NT2/D1 (cell line): Measurements from ENCODE around the gene CACNA1G.

Source experiments
- DNase-seq: peaks from one replicate; pipeline ENCODE4 v3.0.0-alpha.2; 2011; ENCODE audit warnings: low read depth, low spot score
- H3K27me3 ChIP-seq: 2 replicates; pipeline ENCODE4 v1.6.0; 2011; ENCODE audit warnings: mild to moderate bottlenecking; ENCODE audit not compliant: insufficient read length, insufficient read depth
- H3K36me3 ChIP-seq: 2 replicates; pipeline ENCODE4 v1.6.1; 2011; ENCODE audit warnings: mild to moderate bottlenecking, low read length, mixed read lengths; ENCODE audit not compliant: insufficient read depth, insufficient read length
- H3K4me1 ChIP-seq: 2 replicates; pipeline ENCODE4 v1.5.1; 2011; ENCODE audit not compliant: insufficient read depth, insufficient read length
- H3K4me3 ChIP-seq: 2 replicates; pipeline ENCODE4 v1.5.1; 2011; ENCODE audit warnings: low read depth; ENCODE audit not compliant: insufficient read length
- H3K9ac ChIP-seq: 2 replicates; pipeline ENCODE4 v1.6.0; 2011; ENCODE audit warnings: low read depth; ENCODE audit not compliant: insufficient read length
- H3K9me3 ChIP-seq: 2 replicates; pipeline ENCODE4 v1.5.1; 2011; ENCODE audit warnings: mild to moderate bottlenecking, low read length; ENCODE audit not compliant: insufficient read depth
- SUZ12 ChIP-seq: IDR thresholded peaks from 2 replicates; pipeline ENCODE4 v1.6.1; 2011; ENCODE audit not compliant: insufficient read length, insufficient read depth; ENCODE audit errors: extremely low read depth
- YY1 ChIP-seq: IDR thresholded peaks from 2 replicates; pipeline ENCODE4 v1.6.1; 2011; ENCODE audit not compliant: insufficient read length, insufficient read depth
- ZNF274 ChIP-seq: IDR thresholded peaks from 2 replicates; pipeline ENCODE4 v1.6.1; 2011; ENCODE audit warnings: mild to moderate bottlenecking, low read depth, low read length

CACNA1G gene

GRCh38 chr17:50586421-50587247 lies 26.1 kb downstream of the CACNA1G start:
- Histone ChIP-seq H3K27me3 (no peaks in the 10 kb centered on the region), H3K9me3 (no peaks in the 10 kb centered on the region), H3K4me3 (no peak overlapping the region), H3K9ac (peak overlapping the region; percentile 37), H3K36me3 (no peaks in the 10 kb centered on the region), H3K4me1 (peaks cover 33% of the 10 kb centered on the region)
- DNase-seq: no peak
- TF ChIP-seq ZNF274: no peak
- no peak for TF ChIP-seq YY1
- TF ChIP-seq SUZ12: no peak

- Histone ChIP-seq H3K4me1 (peaks cover 33% of the 10 kb centered on the region), H3K4me3 (no peak overlapping the region), H3K9me3 (no peaks in the 10 kb centered on the region), H3K27me3 (no peaks in the 10 kb centered on the region), H3K9ac (peak overlapping the region; percentile 42), H3K36me3 (no peaks in the 10 kb centered on the region)
- no peak for DNase-seq
- TF ChIP-seq YY1 (no peak), ZNF274 (no peak), SUZ12 (no peak)
These were observed 27.1 kb downstream of the CACNA1G start for GRCh38 chr17:50587571-50587970.

DNA sequence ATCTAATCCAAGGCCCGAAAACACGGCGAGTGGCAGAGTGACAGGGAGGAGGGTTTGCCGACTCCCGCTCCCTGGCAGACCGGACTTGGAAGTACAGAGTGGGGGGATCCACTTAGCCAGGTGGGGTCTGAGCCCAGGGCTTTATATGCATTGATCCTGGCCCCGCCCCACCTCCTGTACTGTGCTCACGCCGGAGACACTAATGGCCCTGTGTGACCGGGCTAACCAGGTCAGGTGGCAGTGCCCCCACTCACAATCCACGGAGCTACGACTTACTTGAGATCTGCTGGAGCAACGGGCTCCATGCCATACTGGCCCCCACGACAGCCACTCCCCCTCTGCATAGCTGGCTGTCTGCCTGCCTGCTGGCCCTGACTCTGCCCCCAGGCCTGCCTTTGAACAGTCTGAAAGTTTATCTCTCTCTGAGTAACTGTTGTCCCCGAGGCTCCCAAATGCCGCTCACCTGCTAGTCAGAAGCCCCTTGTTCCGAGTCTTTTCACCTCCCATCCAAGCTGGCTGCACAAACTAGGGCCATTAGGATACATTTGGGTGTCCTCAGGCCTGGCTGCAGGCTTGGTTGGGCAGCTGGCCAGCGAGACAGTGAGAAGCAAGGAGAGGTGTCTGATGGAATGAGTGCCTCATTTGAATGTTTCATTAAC lies 28.0 kb downstream of the CACNA1G start:
- no peaks in the 10 kb centered on the region for H3K27me3 ChIP-seq
- H3K4me1 ChIP-seq: peaks cover 39% of the 10 kb centered on the region
- H3K9ac ChIP-seq: no peak overlapping the region
- no peak for DNase-seq
- TF ChIP-seq YY1 (no peak), ZNF274 (no peak), SUZ12 (no peak)
- H3K9me3 ChIP-seq: no peaks in the 10 kb centered on the region
- H3K36me3 ChIP-seq: no peaks in the 10 kb centered on the region
- H3K4me3 ChIP-seq: no peak overlapping the region

DNA sequence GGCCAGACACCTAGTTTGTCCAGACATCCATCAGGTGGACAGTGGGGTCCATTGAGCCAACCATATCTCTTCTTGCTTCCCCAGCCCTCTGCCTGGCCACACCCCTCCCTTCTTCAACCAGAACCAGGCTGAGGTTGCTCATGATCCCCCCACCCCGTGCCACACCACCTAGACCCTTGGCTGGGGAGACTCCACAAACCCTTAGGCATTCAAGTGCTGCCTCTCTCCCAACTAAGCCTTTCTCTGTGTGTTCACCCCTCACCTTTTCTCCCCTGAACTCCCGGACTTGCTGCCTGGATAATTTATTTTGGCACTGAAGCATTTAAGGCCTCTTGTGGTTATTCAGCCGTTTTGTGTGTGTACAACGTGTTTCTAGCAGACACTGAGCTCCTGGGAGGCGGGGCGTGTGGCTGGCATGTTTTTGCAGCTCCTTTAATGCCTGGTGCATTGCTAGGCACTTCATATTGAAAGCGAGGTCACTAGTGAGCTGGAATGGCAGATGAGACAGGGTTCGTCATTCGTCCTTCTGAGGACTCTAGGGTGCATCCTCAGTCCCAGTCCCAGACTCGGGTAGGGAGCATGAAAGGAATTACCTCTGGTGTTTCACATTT lies 28.7 kb downstream of the CACNA1G start:
- Histone ChIP-seq H3K27me3 (no peaks in the 10 kb centered on the region), H3K9ac (no peak overlapping the region), H3K4me1 (peaks cover 35% of the 10 kb centered on the region), H3K36me3 (no peaks in the 10 kb centered on the region), H3K4me3 (no peak overlapping the region), H3K9me3 (no peaks in the 10 kb centered on the region)
- DNase-seq: no peak
- TF ChIP-seq YY1 (no peak), SUZ12 (no peak), ZNF274 (no peak)

DNA sequence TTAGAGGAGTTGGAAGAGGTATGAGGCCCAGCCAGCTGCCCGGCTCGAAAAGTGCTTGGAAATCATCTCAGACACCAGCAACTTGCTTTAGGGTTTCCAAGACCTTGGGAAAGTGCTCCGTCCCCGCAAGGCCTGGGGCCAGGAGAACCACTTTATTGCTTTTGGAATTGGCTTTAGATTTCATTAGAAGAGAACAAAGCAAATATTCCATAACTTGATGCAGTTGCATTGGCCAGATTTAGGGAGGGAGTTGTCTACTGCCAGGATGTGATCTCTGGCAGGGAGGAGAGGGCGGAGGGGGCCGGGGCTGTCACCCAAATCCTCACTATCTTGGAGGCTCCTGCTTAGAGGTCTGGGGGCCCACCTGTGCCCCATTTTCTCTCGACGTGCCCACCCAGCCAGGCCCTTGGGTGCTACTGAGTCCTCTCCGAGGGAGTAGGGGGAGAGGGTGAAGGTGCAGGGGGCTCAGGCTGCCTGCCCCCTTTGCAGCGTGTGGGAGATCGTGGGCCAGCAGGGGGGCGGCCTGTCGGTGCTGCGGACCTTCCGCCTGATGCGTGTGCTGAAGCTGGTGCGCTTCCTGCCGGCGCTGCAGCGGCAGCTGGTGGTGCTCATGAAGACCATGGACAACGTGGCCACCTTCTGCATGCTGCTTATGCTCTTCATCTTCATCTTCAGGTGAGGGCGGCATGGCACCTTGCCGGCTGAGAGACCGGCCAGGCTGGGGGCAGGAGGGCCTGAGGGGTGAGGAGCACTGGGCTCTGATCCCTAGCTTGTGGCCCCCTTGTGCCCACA lies 30.6 kb downstream of the CACNA1G start:
- no peaks in the 10 kb centered on the region for H3K27me3 ChIP-seq
- no peaks in the 10 kb centered on the region for H3K36me3 ChIP-seq
- H3K9ac ChIP-seq: no peak overlapping the region
- H3K9me3 ChIP-seq: no peaks in the 10 kb centered on the region
- TF ChIP-seq ZNF274: no peak
- TF ChIP-seq SUZ12: no peak
- TF ChIP-seq YY1: no peak
- no peak overlapping the region for H3K4me3 ChIP-seq
- peaks cover 20% of the 10 kb centered on the region for H3K4me1 ChIP-seq
- DNase-seq: no peak

DNA sequence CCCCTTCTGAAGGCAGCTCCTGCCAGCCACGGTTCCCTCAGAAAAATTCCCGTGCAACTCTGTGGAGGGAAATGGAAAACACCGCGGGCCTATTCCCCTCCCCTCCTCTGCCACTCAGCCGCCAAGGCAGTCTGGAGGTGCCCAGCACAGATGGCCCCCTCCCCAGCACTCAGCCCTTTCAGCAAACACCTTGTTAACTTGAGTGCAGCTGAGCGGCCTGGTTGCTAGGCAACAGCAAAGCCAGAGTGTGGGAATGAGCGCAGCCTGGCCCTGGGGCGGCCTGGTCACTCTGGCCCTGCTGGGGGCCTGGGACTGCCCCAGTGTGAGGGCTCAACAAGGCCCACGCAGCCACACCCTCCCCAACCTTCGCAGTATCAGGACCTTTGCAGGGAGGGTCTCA lies 32.8 kb downstream of the CACNA1G start:
- Histone ChIP-seq H3K9ac (peak overlapping the region; percentile 21), H3K4me3 (no peak overlapping the region), H3K36me3 (no peaks in the 10 kb centered on the region), H3K9me3 (no peaks in the 10 kb centered on the region), H3K27me3 (no peaks in the 10 kb centered on the region), H3K4me1 (peaks cover 11% of the 10 kb centered on the region)
- DNase-seq: peak; percentile 16
- TF ChIP-seq YY1 (no peak), ZNF274 (no peak), SUZ12 (no peak)
